GM19395 (cell line): ENCODE data around the gene MRGPRX3.
"Not testable (repeated sequence)": the region's sequence is repeated elsewhere in the genome, so short reads cannot be mapped to it uniquely, and the experiment has no call there.

Experiments
- ATAC-seq: cut with Tn5 transposase; IDR thresholded peaks from one replicate; pipeline ENCODE4 v1.9.1; 2021; ENCODE audit warnings: mild to moderate bottlenecking, moderate library complexity; ENCODE audit not compliant: unreplicated experiment

The MRGPRX3 gene

DNA sequence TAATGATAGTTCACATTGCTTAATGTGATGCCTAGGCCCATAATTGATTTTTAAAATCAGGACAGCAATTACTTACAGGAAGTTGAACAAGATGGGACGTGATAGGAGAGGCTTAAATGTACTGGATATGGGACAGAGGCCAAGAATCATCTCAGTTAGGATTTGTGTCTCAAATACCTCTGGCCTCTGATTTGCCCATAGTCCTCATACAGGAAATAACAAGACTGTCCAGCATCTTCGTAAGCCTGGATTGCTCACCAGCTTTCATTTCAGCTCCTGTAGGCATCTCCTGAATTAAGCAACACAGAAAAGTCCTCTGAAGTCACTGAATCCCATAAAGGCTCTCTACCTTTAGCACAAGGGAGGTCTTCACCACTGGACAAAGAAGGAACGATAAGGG is at the start of gene MRGPRX3:
Gene MRGPRX3, plus strand, starts transcription at position 231 of the 400 bp plus-strand sequence. CDS start 4,632 bp downstream, outside the sequence.
- ATAC-seq = no peak

DNA sequence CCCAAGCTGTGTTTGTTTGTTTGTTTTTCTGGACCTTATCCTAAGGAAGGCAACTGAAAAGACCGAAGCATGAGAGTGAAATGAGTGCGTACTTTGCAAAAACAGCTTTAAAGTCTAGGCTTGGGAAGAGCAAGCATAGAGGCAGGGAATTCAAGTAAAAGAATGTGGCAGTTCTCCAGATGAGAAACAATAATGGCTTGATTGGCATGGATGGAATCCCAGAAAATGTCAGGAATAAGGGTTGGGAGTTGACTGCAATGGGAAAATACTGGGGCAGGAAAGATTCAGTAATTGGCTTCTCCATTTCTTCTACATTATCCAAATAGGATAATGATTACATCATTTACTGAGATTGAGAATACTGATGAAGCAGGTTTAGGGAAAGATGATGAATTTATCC is 44.0 kb upstream of the MRGPRX3 start:
- ATAC-seq = no peak

DNA sequence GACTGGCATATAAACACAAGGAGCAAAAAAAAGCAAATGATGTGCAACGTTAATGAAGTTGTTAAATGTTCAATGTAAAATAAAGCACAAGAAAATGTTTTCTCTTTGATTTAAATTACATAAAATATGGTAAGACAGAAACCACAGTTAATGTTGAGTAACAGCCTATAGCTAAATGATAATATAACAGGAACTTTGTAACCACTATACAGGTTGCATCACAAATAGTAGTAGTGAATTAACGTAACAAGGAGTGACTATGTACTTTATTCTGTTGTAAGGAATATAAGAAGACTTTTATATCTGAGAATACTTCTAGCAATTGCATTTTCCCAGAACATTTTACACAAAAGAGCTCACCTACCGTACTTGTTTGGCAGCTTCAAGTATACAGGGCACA is 43.4 kb upstream of the MRGPRX3 start:
- no peak for ATAC-seq

DNA sequence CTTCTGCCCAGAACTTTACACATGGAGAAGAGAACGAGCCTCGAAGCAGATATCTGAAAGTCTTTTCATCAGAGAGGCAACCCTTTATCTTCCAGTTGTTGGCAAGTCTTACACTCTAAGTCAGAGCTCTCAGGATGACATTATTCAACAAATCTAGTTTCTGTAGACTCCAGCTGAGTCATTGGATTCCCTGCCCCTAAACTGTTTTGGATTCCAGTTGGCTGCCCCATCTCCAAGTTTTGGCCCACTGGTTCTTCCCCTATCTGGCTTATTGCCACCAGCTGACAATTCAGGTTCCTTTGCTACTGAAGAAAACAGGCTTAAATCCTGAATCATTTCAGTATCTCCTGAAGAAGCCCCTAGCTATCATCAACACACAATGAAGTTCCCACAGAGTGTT is 40.6 kb upstream of the MRGPRX3 start:
- ATAC-seq = no peak

DNA sequence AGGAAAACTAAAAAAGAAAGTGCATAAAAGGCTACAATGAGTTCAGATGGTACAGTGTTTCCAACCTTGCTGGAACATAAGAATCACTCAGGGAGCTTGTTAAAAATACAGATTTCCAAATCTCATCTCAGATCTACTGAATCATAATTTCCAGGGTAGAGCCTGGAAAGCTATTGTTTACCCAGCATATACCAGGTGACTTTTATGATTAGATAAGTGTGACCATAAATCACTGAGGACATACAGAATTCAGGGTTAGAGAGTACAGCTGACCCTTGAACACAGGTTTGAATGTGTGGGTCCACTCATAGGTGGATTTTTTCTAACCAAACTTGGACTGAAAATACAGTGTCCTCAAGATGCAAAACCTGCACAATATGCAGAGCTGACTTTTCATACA is 38.4 kb upstream of the MRGPRX3 start:
- no peak for ATAC-seq

DNA sequence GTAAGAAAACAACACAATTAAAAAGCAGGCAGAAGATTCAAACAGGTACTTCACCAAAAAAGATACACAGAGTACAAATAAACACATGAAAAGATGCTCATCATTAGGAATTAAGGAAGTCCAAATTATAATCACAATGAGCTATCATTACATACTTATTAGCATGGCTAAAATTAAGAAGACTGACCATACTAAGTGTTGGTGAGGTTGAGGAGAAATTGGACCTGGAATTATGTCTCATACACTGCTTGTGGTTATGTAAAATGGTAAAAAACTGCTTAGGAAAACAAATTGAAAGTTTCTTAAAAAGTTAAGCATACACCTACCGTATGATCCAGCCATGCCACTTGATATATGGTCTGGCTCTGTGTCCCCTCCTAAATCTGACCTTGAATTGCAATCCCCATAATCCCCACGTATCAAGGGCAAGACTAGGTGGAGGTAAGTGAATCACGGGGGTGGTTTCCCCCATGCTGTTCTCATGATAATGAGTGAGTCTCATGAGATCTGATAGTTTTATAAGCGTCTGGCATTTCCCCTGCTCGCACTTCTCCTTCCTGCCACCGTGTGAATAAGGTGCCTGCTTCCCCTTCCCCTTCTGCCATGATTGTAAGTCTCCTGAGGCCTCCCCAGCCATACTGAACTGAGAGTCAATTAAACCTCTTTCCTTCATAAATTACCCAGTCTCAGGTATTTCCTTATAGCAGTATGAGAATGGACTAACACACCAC is 31.3 kb upstream of the MRGPRX3 start:
- no peak for ATAC-seq

DNA sequence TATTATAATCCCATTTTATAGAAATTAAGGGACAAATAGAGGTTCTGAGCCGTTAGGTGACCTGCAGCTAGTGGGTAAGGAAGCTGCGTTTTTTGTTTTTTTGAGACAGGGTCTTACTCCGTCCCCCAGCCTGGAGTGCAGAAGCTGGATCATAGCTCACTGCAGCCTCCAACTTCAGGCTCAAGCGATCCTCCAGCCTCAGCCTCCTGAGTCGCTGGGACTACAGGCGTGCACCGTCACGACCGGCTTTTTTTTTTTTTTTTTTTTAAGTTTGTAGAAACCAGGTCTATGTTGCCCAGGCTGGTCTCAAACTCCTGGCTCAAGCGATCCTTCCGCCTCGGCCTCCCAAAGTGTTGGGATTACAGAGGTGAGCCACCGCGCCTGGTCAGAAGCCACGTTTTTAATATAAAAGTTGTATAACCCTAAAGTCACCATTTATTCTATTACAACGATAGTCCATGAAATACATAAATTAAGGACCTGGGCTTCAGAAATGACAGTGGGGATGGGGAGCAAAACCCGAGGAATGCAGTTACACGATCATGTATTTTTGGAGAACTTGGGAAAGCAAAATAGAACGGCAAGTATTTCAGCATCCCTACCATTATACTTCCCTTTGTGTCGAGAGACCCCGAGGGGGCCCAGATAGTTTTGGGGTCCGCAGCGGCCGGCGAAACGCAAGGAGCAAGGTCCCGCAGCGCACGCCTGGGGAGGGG is 27.1 kb upstream of the MRGPRX3 start:
- ATAC-seq = no peak

DNA sequence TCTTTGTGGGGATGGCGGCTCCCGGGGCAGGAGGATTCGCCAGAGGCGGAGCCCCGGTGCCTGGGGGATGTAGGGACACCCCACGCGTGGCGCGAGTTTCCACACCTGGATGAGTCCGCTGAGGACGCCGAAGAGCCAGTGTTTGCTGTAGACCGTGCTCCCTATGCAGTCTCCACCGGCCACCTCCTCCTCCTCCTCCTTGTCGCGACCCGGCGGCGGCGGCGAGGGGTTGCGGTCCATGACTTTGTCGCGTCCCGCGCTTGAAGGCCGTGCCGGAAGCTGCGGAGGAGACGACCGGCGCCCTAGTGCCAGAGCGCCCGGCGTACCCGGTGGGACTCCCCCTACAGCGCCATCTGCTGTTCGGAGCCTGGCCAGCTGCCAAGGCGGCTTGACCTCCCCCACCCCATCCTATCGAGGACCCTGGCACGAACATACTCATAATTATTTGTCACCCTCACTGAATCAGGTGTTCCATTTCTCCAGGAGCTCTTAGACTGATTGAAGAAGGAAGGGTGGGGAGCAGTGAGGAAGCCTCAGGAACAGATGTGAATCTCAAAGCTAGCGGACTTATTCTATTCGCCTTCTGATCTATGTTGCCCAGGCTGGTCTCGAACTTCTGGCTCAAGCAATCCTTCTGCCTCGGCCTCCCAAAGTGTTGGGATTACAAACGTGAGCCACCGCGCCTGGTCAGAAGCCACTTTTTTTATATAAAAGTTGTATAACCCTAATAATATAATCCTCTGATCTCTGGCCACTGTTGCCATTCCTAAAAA is 26.4 kb upstream of the MRGPRX3 start, which contains the start of gene SAAL1:
Gene SAAL1, minus strand, starts transcription at position 281 of the 773 bp plus-strand sequence. Its CDS starts 41 bp downstream, at position 240.
- ATAC-seq = peak; percentile 97

DNA sequence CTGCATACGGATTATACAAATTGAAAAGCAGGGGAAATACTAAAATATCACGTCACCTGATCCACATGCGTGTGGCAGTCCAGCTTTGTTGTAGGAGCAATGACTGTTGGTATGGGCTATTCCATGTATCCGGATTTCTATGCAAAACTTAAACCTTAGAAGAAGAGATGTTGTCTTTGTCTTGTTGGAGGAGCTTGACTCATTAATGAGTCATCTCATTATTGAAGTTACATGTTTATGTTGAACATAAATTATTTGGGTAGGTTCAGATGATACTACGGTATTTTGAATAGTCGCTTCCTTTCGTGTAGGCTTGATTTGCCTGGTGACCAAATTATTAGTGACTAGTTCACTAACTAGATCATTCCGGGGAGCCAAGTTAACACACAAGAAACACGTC is 25.7 kb upstream of the MRGPRX3 start:
- ATAC-seq = no peak

DNA sequence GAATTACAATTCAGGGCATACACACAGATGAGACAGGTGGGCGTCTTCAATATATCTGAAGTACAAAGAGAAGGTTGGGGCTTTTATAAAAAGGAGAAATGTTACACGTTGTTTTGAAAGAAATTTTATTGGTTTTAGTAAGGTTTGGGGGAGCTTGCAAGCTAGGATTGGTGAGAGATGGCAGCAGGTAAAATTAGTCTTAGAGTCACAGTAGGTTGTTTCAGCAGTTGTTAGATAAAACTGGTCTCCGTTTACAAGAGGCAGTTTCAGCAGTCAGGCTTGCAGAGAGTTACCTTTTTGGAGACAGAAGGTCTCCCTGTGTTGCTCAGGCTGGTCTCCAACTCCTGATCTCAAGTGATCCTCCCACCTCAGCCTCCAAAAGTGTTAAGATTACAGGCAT is 24.1 kb upstream of the MRGPRX3 start:
- ATAC-seq = no peak

DNA sequence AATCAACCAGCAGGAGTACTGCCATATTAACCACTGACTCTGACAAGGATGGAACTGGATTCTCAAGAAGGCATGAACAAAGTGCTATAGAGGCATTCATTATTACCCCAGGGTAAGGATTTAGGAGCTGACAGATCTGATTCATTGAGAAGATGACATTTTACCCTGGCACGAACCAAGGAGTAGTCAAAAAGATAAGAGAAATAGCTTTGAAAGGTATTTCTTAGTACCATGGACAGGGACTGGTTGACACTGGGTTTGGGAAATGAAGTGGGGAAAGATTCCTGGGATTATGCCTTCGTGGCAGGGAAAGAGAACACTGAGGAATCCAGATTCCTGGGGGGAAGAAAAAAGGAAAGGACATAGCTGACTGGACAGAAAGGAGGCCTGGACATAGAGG is 21.4 kb upstream of the MRGPRX3 start:
- no peak for ATAC-seq

DNA sequence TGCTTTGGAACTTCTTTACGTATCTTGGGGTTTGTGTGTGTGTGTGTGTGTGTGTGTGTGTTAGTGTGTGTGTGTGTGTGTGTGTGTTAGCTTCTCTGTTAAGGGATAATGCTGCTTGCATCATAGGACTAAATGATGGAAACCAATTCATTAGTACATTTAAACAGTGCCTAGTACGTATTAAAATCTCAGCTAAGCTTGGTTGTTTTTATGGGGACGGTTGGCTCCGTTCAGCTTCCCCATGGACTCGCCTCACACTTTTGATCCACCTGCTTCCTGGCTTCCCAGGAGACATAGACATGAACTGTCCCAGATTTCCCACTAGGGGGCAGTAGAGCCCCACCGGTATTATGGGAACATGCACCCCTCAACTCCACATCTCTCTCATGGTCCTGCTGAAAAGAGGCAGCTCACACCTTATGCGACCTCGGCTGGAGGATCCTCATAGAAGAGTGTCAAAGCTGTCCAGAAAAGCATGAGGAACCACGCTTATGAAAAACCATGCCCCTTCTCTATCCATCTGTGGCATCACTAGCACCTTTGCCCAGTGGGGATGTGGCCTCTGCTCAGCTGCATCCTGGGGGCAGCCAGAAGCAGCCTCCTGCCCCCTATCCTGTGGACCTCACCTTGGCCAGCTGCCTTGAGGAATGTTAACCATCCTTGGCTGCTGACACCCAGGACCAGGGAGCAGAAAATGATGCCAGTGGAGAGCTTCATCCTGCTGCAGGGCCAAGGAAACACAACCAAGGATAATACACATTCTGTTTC is 16.8 kb upstream of the MRGPRX3 start:
- ATAC-seq = peak; percentile 88

DNA sequence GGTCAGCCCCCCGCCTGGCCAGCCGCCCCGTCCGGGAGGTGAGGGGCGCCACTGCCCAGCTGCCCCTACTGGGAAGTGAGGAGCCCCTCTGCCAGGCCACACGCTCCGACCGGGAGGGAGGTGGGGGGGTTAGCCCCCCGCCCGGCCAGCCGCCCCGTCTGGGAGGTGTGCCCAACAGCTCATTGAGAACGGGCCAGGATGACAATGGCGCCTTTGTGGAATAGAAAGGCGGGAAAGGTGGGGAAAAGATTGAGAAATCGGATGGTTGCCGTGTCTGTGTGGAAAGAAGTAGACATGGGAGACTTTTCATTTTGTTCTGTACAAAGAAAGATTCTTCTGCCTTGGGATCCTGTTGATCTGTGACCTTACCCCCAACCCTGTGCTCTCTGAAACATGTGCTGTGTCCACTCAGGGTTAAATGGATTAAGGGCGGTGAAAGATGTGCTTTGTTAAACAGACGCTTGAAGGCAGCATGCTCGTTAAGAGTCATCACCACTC is 11.0 kb upstream of the MRGPRX3 start:
- ATAC-seq = not testable (repeated sequence)

DNA sequence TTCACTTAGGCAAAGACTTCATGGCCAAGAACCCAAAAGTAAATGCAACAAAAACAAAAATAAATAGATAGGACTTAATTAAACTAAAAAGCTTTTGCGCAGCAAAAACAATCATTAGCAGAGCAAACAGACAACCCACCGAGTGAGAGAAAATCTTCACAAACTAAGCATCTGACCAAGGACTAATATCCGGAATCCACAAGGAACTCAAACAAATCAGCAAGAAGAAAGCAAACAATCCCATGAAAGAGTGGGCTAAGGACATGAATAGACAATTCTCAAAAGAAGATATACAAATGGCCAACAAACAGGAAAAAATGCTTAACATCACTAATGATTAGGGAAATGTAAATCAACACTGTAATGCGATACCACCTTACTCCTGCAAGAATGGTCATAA is 1.3 kb upstream of the MRGPRX3 start:
- not testable (repeated sequence) for ATAC-seq

DNA sequence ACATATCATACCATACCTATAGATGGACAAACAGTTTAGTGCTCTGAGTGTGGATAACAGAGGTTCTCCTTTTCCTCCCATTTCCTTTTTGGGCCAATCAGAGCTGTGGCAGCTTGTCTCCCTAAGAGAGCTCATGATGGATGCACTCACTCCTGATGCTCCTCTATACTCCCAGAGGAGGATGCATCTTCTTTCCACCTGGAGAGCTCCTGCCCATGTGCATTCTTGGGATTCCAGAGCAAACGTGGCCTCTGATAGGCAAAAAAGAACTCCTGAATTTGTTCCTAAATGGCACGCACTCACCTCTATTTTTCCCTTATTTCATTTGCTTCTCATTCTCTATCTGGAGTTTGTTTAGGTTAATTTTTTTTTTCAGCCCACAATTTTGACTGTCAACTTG is 2.9 kb downstream of the MRGPRX3 start:
- no peak for ATAC-seq

DNA sequence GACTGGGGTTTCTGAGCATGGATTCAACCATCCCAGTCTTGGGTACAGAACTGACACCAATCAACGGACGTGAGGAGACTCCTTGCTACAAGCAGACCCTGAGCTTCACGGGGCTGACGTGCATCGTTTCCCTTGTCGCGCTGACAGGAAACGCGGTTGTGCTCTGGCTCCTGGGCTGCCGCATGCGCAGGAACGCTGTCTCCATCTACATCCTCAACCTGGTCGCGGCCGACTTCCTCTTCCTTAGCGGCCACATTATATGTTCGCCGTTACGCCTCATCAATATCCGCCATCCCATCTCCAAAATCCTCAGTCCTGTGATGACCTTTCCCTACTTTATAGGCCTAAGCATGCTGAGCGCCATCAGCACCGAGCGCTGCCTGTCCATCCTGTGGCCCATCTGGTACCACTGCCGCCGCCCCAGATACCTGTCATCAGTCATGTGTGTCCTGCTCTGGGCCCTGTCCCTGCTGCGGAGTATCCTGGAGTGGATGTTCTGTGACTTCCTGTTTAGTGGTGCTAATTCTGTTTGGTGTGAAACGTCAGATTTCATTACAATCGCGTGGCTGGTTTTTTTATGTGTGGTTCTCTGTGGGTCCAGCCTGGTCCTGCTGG is 4.9 kb downstream of the MRGPRX3 start:
- ATAC-seq = no peak

DNA sequence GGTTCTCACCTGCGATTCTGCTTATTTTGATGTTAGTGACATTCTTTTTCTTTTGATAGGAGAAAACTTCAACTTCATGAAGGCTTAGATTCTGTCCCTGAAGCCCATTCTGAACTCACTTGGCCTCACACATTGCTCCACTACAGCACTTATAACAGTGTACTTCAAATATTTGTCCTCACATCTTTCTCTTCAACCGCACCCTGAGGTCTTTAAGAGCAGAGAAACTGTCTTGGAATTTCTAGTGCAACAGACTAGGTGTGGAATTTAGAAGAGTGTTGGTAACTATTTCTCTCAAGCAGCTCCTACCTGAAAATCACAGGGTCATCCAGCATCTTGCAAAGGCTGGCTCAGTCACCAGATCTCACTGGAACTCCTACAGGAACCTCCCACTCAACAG is 7.8 kb downstream of the MRGPRX3 start:
- no peak for ATAC-seq

DNA sequence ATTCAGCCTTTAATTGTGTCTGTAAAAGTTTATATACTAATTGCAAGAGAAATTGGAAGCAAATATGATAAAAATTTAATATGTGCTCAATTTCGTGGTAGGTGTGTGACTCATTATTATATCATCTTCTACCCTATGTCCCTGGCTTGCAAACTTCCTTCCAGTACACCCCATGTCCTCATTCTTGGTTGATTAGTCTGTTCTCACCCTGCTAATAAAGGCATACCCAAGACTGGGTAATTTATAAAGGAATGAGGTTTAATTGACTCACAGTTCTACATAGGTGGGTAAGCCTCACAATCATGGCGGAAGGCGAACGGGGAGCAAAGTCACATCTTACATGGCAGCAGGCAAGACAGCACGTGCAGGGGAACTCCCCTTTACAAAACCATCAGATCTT is 11.9 kb downstream of the MRGPRX3 start:
- ATAC-seq = no peak

DNA sequence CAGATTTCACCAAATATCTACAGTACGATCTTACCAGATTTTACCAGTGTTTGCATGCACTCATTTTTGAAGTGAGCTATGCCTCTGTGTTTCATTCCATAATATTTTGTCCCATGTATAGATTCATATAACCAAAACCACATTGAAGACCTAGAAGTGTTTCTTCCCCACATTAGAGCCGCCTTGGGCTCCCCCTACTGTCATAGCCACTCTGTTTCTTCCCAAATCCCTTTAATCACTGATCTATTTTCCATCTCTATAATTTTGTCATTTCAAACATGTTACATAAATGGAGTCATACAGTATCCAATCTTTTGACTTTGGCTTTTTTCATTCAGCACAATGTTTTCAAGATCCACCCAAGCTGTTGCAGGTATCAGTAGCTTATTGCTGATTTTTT is 12.7 kb downstream of the MRGPRX3 start:
- no peak for ATAC-seq

DNA sequence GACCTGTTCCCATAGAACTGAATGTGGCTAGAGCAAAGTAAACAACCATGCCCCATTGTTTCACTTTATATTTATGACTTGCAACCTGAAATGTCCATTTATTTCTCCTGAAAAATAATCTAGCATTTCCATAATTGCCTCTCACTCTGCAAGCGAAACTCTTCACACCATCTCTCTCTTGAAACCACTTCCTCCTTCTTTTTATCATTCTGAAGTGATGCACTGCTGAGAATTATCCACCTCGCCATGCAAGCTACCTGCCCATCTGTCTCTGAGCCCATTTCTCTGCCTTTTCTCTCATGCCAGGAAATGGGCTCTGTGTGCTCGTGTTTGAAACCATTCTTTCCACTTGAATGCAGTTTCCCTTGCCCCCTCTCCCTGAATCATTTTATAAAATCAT is 13.5 kb downstream of the MRGPRX3 start:
- no peak for ATAC-seq
